ENCODE measurements around the gene MYLIP. TPM values are rescaled to one million over a fixed set of nuclear protein-coding genes. Genes with fewer than 3 reads are reported as not detected.

MYLIP gene
- total RNA-seq, 4 donors from 2014 or later = 22.5 to 43.2 (median 40.7) TPM

GRCh38 chr6:16177881-16178280 is 49.0 kb downstream of the MYLIP start:
- H3K27me3 ChIP-seq = no peaks in the 10 kb centered on the region
- H3K27ac ChIP-seq = no peak overlapping the region
- no peak for TF ChIP-seq POLR2AphosphoS5 (IDR thresholded peaks at IDR 0.05)
- no peak for TF ChIP-seq CTCF (IDR thresholded peaks at IDR 0.05)
- no peak for TF ChIP-seq POLR2A (IDR thresholded peaks at IDR 0.05)
- TF ChIP-seq EP300 (IDR thresholded peaks at IDR 0.05; ENCODE audit: low read depth) = no peak
- 91 to 93% methylated on average over 5 of the region's 5 CpGs for WGBS, 2 donors (ENCODE audit: low coverage in 1 of 2)
- H3K4me1 ChIP-seq = peaks cover 0 to 20% (median 1%) of the 10 kb centered on the region in 4 donors
- no peak overlapping the region for H3K4me3 ChIP-seq
- in situ Hi-C loops (cut with MboI; ENCODE audit: low pct_ligation_motif_present in 1 of 4, low pct_unique_long_range_greater_than_20kb in 1 of 4, low sequenced_read_pairs in 3 of 4) = no loop called here
- H3K36me3 ChIP-seq = no peaks in the 10 kb centered on the region
- no peak for DNase-seq
- intact Hi-C loops (cut with DNase I; ENCODE audit: low total_unique reads) = no loop called here
- no peaks in the 10 kb centered on the region for H3K9me3 ChIP-seq

GRCh38 chr6:16178351-16178750 is 49.5 kb downstream of the MYLIP start:
- TF ChIP-seq EP300 (IDR thresholded peaks at IDR 0.05; ENCODE audit: low read depth) (no peak), POLR2A (IDR thresholded peaks at IDR 0.05) (no peak), CTCF (IDR thresholded peaks at IDR 0.05) (no peak), POLR2AphosphoS5 (IDR thresholded peaks at IDR 0.05) (no peak)
- Histone ChIP-seq H3K4me3 (no peak overlapping the region), H3K9me3 (no peaks in the 10 kb centered on the region), H3K4me1 (peaks cover 0 to 23% (median 4%) of the 10 kb centered on the region in 4 donors), H3K27me3 (no peaks in the 10 kb centered on the region), H3K36me3 (no peaks in the 10 kb centered on the region), H3K27ac (no peak overlapping the region)
- DNase-seq = no peak
- in situ Hi-C loops (cut with MboI; ENCODE audit: low pct_ligation_motif_present in 1 of 4, low pct_unique_long_range_greater_than_20kb in 1 of 4, low sequenced_read_pairs in 3 of 4) (no loop called here), intact Hi-C loops (cut with DNase I; ENCODE audit: low total_unique reads) (no loop called here)
- WGBS, 2 donors (ENCODE audit: low coverage in 1 of 2) = 89% methylated on average over 7 of the region's 7 CpGs; no CpG with 5 or more reads in 1 of the 2 donors

GRCh38 chr6:16179063-16179462 is 50.2 kb downstream of the MYLIP start:
- WGBS, 2 donors (ENCODE audit: low coverage in 1 of 2) = 89% methylated on average over 2 of the region's 2 CpGs; no CpG with 5 or more reads in 1 of the 2 donors

GRCh38 chr6:16179970-16180431 is 51.1 kb downstream of the MYLIP start:
- no peaks in the 10 kb centered on the region for H3K9me3 ChIP-seq
- intact Hi-C loops (cut with DNase I; ENCODE audit: low total_unique reads) (no loop called here), in situ Hi-C loops (cut with MboI; ENCODE audit: low pct_ligation_motif_present in 1 of 4, low pct_unique_long_range_greater_than_20kb in 1 of 4, low sequenced_read_pairs in 3 of 4) (loop anchor here in 1 of 4 donors (10.0 kb wide), 1 partner anchor 485 kb away; no protein-coding TSS in a partner anchor)
- no peaks in the 10 kb centered on the region for H3K27me3 ChIP-seq
- no peak for TF ChIP-seq CTCF (IDR thresholded peaks at IDR 0.05)
- TF ChIP-seq POLR2AphosphoS5 (IDR thresholded peaks at IDR 0.05) = no peak
- TF ChIP-seq POLR2A (IDR thresholded peaks at IDR 0.05) = no peak
- TF ChIP-seq EP300 (IDR thresholded peaks at IDR 0.05; ENCODE audit: low read depth) = no peak
- WGBS, 2 donors (ENCODE audit: low coverage in 1 of 2) = 62 to 64% methylated on average over 13 to 16 of the region's 16 CpGs
- peaks cover 0 to 23% (median 8%) of the 10 kb centered on the region in 4 donors for H3K4me1 ChIP-seq
- no peaks in the 10 kb centered on the region for H3K36me3 ChIP-seq
- DNase-seq = no peak
- no peak overlapping the region for H3K27ac ChIP-seq
- no peak overlapping the region for H3K4me3 ChIP-seq

More at GRCh38 chr6:16179063-16179462, 50.2 kb downstream of the MYLIP start:
- Histone ChIP-seq H3K36me3 (no peaks in the 10 kb centered on the region), H3K27ac (no peak overlapping the region), H3K27me3 (no peaks in the 10 kb centered on the region), H3K4me3 (no peak overlapping the region), H3K4me1 (peaks cover 0 to 23% (median 7%) of the 10 kb centered on the region in 4 donors), H3K9me3 (no peaks in the 10 kb centered on the region)
- in situ Hi-C loops (cut with MboI; ENCODE audit: low pct_ligation_motif_present in 1 of 4, low pct_unique_long_range_greater_than_20kb in 1 of 4, low sequenced_read_pairs in 3 of 4) = no loop called here
- TF ChIP-seq POLR2AphosphoS5 (IDR thresholded peaks at IDR 0.05) (no peak), CTCF (IDR thresholded peaks at IDR 0.05) (no peak), POLR2A (IDR thresholded peaks at IDR 0.05) (no peak)
- intact Hi-C loops (cut with DNase I; ENCODE audit: low total_unique reads) = no loop called here
- DNase-seq = no peak
